22Rv1 (cell line): ENCODE results near the gene PPM1G.
A peak's percentile ranks its signal among the peaks of the same experiment; 100 is the strongest.

Experiments
- ZFX ChIP-seq: fragments of 450-650 bp; IDR thresholded peaks from 2 replicates; pipeline ENCODE4 v1.6.1; 2017; ENCODE audit warnings: antibody characterized with exemption, borderline replicate concordance
- TF ChIP-seq, protein P1 (sequence below): fragments of 450-650 bp; IDR thresholded peaks from 2 replicates; pipeline ENCODE4 v1.5.1; 2017; ENCODE audit warnings: mild to moderate bottlenecking

DNA sequence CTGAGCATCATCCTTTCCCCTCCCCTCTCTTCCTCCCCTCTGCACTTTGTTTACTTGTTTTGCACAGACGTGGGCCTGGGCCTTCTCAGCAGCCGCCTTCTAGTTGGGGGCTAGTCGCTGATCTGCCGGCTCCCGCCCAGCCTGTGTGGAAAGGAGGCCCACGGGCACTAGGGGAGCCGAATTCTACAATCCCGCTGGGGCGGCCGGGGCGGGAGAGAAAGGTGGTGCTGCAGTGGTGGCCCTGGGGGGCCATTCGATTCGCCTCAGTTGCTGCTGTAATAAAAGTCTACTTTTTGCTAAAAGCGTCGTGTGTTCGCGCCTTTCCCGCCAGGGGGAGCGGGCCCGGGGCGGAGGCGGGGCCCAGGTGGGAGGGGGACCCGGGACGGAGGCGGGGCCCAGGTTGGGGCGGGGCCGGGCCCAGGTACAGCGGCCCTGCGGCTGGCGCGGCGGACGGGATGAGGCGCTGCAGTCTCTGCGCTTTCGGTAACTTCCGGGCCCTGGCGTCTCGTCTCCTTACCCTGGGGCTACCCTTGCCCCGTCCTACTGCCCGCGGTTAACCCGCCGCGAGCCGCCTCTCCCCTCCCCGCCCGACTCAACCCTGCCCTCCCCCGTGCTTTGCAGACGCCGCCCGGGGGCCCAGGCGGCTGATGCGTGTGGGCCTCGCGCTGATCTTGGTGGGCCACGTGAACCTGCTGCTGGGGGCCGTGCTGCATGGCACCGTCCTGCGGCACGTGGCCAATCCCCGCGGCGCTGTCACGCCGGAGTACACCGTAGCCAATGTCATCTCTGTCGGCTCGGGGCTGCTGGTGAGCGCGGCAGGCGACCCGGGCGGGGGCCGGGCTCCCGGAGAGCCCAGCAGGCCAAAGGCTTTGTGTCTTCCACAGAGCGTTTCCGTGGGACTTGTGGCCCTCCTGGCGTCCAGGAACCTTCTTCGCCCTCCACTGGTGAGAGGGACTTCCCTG lies 32.8 kb upstream of the PPM1G start, which contains the start of gene KRTCAP3:
- TF ChIP-seq, protein P1, sequence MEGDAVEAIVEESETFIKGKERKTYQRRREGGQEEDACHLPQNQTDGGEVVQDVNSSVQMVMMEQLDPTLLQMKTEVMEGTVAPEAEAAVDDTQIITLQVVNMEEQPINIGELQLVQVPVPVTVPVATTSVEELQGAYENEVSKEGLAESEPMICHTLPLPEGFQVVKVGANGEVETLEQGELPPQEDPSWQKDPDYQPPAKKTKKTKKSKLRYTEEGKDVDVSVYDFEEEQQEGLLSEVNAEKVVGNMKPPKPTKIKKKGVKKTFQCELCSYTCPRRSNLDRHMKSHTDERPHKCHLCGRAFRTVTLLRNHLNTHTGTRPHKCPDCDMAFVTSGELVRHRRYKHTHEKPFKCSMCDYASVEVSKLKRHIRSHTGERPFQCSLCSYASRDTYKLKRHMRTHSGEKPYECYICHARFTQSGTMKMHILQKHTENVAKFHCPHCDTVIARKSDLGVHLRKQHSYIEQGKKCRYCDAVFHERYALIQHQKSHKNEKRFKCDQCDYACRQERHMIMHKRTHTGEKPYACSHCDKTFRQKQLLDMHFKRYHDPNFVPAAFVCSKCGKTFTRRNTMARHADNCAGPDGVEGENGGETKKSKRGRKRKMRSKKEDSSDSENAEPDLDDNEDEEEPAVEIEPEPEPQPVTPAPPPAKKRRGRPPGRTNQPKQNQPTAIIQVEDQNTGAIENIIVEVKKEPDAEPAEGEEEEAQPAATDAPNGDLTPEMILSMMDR, result peak; percentile 80
- no peak for TF ChIP-seq ZFX
